GM12891 (cell line): Measurements from ENCODE around the gene HNRNPU.

ENCODE experiments used
- POLR2A ChIP-seq: IDR thresholded peaks from 2 replicates; pipeline ENCODE4 v1.6.1; 2011; ENCODE audit warnings: low read depth, low read length, control low read depth
- POLR2AphosphoS5 ChIP-seq: IDR thresholded peaks from 2 replicates; pipeline ENCODE4 v1.6.1; 2011; ENCODE audit warnings: low read depth, low read length, control low read depth
- POU2F2 ChIP-seq: IDR thresholded peaks from 2 replicates; pipeline ENCODE4 v1.6.1; 2011; ENCODE audit warnings: low read depth, mild to moderate bottlenecking, control low read depth, low read length, moderate library complexity
- SPI1 ChIP-seq: IDR thresholded peaks from 2 replicates; pipeline ENCODE4 v1.6.1; 2011; ENCODE audit warnings: low read depth, low read length, control low read depth
- TAF1 ChIP-seq: IDR thresholded peaks from 2 replicates; pipeline ENCODE4 v1.6.1; 2011; ENCODE audit warnings: low read depth, low read length, control low read depth

GRCh38 chr1:244868484-244869363, 4.4 kb upstream of the HNRNPU start:
- TF ChIP-seq POLR2AphosphoS5 (no peak), POLR2A (no peak), POU2F2 (no peak), SPI1 (no peak), TAF1 (no peak)
